ENCODE measurements around the gene KCNA5.

KCNA5 gene

DNA sequence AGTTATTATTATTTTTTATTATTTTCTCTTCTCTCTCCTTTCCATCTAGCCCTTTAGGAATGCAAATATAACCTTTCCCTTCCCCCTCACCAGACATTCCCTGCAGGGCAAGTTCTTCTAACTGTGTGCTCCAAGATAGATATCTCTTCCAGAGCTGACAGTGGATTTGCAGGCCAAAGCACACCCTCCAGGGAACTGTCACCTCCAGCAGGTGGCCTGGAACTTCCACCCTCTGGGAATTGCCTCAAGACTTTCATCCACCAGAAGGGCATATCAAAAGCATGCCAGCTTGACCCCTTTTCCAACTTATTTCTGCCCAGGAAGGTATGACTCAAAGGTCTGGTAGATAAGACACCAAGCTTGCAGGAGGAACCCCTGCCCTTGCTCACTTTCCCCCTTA, 13.6 kb upstream of the KCNA5 start:
- no peak overlapping the region for H3K27ac ChIP-seq
- TF ChIP-seq, protein P1, sequence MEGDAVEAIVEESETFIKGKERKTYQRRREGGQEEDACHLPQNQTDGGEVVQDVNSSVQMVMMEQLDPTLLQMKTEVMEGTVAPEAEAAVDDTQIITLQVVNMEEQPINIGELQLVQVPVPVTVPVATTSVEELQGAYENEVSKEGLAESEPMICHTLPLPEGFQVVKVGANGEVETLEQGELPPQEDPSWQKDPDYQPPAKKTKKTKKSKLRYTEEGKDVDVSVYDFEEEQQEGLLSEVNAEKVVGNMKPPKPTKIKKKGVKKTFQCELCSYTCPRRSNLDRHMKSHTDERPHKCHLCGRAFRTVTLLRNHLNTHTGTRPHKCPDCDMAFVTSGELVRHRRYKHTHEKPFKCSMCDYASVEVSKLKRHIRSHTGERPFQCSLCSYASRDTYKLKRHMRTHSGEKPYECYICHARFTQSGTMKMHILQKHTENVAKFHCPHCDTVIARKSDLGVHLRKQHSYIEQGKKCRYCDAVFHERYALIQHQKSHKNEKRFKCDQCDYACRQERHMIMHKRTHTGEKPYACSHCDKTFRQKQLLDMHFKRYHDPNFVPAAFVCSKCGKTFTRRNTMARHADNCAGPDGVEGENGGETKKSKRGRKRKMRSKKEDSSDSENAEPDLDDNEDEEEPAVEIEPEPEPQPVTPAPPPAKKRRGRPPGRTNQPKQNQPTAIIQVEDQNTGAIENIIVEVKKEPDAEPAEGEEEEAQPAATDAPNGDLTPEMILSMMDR (conservative IDR thresholded peaks at IDR 0.05): no peak

GRCh38 chr12:5031242-5031641, 12.4 kb upstream of the KCNA5 start:
- H3K27ac ChIP-seq: no peak overlapping the region
- TF ChIP-seq, protein P1 (conservative IDR thresholded peaks at IDR 0.05): no peak

DNA sequence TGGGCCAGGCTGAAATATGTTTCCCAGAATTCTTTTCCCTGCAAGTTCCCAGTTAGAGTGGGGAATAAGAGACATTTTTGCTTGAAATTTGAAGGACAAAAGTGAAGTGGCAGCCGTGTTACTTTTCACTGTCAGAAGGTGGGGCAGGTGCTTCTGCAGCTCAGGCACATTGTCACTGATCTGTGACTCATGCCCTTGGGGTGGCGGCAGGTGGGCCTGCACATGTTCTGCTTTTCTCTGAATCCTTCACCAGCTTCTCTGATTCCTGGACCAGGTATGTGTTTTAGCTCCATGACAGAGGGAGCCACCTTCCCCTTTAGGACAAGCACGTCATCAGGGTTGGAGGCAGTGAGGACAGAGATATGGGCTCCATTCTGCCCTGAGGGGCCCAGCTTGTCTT, 11.7 kb upstream of the KCNA5 start:
- no peak overlapping the region for H3K27ac ChIP-seq
- TF ChIP-seq, protein P1 (conservative IDR thresholded peaks at IDR 0.05): no peak

DNA sequence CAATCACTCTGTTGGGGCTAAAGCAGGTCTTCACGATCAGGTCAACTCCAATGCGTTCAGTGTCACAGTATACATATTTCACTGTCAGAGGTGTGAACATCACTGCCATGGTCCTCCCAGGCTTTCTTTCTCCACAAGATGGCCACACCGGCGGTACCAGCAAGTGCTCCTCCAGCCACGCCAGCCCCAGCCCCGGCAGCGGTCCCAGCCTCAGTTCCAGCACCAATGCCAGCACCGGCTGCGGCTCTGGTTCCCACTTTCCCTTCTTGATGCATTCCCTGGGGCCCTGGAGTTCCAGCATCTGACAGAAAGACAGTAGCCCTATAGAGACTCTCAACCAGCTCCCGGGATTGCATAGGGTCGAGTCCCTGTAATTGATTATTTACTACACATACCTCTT, 10.9 kb upstream of the KCNA5 start:
- no peak overlapping the region for H3K27ac ChIP-seq
- TF ChIP-seq, protein P1 (conservative IDR thresholded peaks at IDR 0.05): no peak

DNA sequence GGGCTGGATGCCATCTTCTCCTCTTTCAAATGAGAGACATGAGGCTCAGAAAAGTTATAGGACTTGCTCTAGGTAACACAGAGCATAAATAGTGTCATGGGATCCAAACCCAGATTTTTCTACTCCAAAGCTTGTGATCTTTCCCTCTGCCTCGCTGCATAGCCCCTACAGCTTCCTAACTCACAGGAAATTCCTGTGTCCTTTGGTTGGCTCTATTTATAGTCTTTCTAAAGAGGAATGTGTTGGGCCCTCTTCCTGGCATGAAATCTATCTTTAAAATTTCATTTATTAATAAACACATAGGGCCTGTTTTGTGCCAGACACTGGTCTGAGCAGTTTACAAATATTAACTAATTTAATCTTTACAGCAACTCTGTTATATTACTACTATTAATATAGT, 9.8 kb upstream of the KCNA5 start:
- TF ChIP-seq, protein P1 (conservative IDR thresholded peaks at IDR 0.05): no peak
- no peak overlapping the region for H3K27ac ChIP-seq

DNA sequence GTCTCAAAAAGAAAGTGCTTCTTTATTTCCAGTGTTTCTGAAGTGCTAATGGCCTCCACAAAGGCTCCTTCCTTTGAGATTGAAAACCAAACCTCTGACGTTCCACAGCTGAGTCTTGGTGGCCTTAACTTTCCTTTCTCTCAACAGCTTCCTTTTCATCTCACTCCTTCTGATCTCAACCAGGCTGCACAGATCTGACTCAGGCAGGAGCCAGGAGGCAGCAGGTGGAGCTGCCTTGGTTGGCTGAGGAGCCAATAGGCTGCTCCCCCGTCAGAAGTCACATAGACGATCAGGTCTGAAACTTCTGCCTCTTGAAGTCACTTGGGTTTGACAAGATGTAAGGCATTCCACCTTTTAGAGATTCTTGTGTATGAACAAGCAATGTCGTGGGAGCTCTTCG, 9.1 kb upstream of the KCNA5 start:
- H3K27ac ChIP-seq: no peak overlapping the region
- TF ChIP-seq, protein P1 (conservative IDR thresholded peaks at IDR 0.05): no peak

- no peak overlapping the region for H3K27ac ChIP-seq
- TF ChIP-seq, protein P1 (conservative IDR thresholded peaks at IDR 0.05): no peak
These were observed 8.1 kb upstream of the KCNA5 start for GRCh38 chr12:5035618-5036017.

GRCh38 chr12:5036031-5036430, 7.6 kb upstream of the KCNA5 start:
- no peak overlapping the region for H3K27ac ChIP-seq
- TF ChIP-seq, protein P1 (conservative IDR thresholded peaks at IDR 0.05): no peak
